Breast epithelium (tissue), 4 donors: ENCODE data around the gene ELF3. TPM values are rescaled to one million over a fixed set of nuclear protein-coding genes. Genes with fewer than 3 reads are reported as not detected.

Experiments used
- DNase-seq, 2 donors: peaks; one replicate each; pipeline ENCODE4 v3.0.0-alpha.2; 2019; ENCODE audit warnings: low spot score in 2 of 2
- H3K27ac ChIP-seq, 2 donors: fragments of 200-600 bp; sonication (generic) in 1 of 2; one replicate each; pipeline ENCODE4 v1.5.1; 2016 to 2019; ENCODE audit warnings: mild to moderate bottlenecking in 1 of 2
- H3K27me3 ChIP-seq, 2 donors: fragments of 200-600 bp; sonication (generic) in 1 of 2; one replicate each; pipeline versions ENCODE4 v1.5.1 to v1.6.0; 2017 to 2019; ENCODE audit warnings: control low read depth in 1 of 2, mild to moderate bottlenecking in 1 of 2
- H3K36me3 ChIP-seq: fragments of 200-600 bp; one replicate; pipeline ENCODE4 v1.5.1; 2019
- H3K4me1 ChIP-seq, 2 donors: fragments of 200-600 bp; sonication (generic); one replicate each; pipeline ENCODE4 v1.5.1; 2016 to 2019; ENCODE audit warnings: control low read depth in 1 of 2
- H3K4me3 ChIP-seq, 3 donors: fragments of 200-600 bp; sonication (generic); 1 replicate in 2 of 3; 2 replicates in 1 of 3; pipeline ENCODE4 v1.5.1; 2016 to 2019; ENCODE audit warnings: mild to moderate bottlenecking in 3 of 3, moderate library complexity in 2 of 3
- H3K9me3 ChIP-seq, 2 donors: fragments of 200-600 bp; sonication (generic) in 1 of 2; one replicate each; pipeline ENCODE4 v1.5.1; 2016 to 2019; ENCODE audit warnings: control low read depth in 1 of 2
- POLR2A ChIP-seq: fragments of 450-650 bp; IDR thresholded peaks from one replicate; pipeline ENCODE4 v1.6.1; 2016; ENCODE audit warnings: antibody characterized with exemption, mild to moderate bottlenecking, moderate library complexity
- POLR2AphosphoS5 ChIP-seq, 3 donors: sonication (generic); formaldehyde crosslinking; IDR thresholded peaks; one replicate each; pipeline ENCODE4 v1.6.1; 2017; ENCODE audit warnings: antibody characterized with exemption in 3 of 3
- intact Hi-C: fragments of 100-400 bp; cut with DNase I; formaldehyde crosslinking; loops from one replicate; pipeline ENCODE4 v1.15.1; 2023; ENCODE audit warnings: low total_unique reads
- total RNA-seq, 3 donors: library from RNA; depleted of rRNA; stranded (reverse); fragments of >200 nt; gene quantifications; one replicate each; pipeline ENCODE4 v1.1.0, GENCODE V29; 2016
- TF ChIP-seq, protein P1 (sequence below), 3 donors: fragments of 450-650 bp; IDR thresholded peaks; one replicate each; pipeline ENCODE4 v1.5.1; 2016 to 2017; ENCODE audit warnings: antibody characterized with exemption in 3 of 3, mild to moderate bottlenecking in 3 of 3, moderate library complexity in 3 of 3

ELF3 gene
- total RNA-seq, 3 donors from 2014 or later = 1.3 to 1,061 (median 367) TPM

DNA sequence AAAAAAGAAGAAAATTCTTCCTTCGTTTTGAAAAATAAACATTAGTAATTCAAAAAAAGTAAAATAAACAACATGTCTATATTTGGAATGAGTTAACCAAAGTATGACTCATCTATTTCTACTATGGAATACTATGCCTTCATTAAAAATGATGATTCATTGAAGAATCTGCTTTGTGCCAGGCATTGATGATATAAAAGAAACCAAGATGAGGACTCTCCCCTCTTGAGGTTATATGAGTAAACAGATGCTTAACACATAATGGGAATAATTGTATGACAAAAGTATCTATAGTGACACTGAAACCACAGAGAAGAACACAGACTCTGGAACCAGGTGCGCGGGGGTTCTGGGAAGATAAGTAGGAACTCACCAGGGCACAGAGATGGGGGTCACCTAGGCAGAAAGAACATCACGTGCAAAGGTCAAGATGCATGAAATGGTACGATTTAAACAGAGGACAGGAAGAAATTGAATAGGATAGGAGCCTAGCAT is 18.8 kb downstream of the ELF3 start:
- H3K4me3 ChIP-seq = no peak overlapping the region

DNA sequence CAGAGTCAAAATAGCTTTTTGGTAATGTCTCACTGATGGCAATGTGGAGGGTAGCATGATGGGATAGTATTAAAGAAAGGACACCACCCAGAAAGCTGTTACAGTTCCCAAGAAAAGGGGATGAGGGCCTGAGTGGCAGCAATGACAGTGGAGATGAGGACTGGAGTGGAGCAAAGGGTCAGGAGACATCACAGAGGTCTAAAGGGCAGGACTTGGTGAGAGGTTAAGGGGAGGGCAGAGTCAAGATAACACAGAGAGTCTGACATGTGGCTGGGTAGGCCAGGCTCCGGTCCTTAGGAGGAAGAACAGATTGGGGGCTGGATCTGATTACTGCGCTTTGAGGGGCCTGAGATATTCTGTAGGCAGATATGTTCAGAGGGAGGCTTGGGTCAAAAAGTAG is 19.3 kb downstream of the ELF3 start:
- Histone ChIP-seq H3K4me3 (no peak overlapping the region), H3K27me3 (no peaks in the 10 kb centered on the region), H3K9me3 (no peaks in the 10 kb centered on the region), H3K27ac (peak overlapping the region; percentile 48 to 50), H3K36me3 (no peaks in the 10 kb centered on the region), H3K4me1 (no peaks in the 10 kb centered on the region)
- intact Hi-C loops = no loop called here
- no peak for DNase-seq
- TF ChIP-seq POLR2AphosphoS5 (IDR thresholded peaks at IDR 0.05) (no peak), POLR2A (no peak)
- TF ChIP-seq, protein P1, sequence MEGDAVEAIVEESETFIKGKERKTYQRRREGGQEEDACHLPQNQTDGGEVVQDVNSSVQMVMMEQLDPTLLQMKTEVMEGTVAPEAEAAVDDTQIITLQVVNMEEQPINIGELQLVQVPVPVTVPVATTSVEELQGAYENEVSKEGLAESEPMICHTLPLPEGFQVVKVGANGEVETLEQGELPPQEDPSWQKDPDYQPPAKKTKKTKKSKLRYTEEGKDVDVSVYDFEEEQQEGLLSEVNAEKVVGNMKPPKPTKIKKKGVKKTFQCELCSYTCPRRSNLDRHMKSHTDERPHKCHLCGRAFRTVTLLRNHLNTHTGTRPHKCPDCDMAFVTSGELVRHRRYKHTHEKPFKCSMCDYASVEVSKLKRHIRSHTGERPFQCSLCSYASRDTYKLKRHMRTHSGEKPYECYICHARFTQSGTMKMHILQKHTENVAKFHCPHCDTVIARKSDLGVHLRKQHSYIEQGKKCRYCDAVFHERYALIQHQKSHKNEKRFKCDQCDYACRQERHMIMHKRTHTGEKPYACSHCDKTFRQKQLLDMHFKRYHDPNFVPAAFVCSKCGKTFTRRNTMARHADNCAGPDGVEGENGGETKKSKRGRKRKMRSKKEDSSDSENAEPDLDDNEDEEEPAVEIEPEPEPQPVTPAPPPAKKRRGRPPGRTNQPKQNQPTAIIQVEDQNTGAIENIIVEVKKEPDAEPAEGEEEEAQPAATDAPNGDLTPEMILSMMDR (IDR thresholded peaks at IDR 0.05) = no peak

More for the DNA sequence above, 18.8 kb downstream of the ELF3 start:
- intact Hi-C loops = no loop called here
- no peak for DNase-seq
- Histone ChIP-seq H3K4me1 (no peaks in the 10 kb centered on the region), H3K27ac (peak overlapping the region; percentile 48 to 50), H3K36me3 (no peaks in the 10 kb centered on the region), H3K9me3 (no peaks in the 10 kb centered on the region), H3K27me3 (no peaks in the 10 kb centered on the region)
- TF ChIP-seq POLR2AphosphoS5 (IDR thresholded peaks at IDR 0.05) (no peak), POLR2A (no peak)
- TF ChIP-seq, protein P1 (IDR thresholded peaks at IDR 0.05) = no peak

DNA sequence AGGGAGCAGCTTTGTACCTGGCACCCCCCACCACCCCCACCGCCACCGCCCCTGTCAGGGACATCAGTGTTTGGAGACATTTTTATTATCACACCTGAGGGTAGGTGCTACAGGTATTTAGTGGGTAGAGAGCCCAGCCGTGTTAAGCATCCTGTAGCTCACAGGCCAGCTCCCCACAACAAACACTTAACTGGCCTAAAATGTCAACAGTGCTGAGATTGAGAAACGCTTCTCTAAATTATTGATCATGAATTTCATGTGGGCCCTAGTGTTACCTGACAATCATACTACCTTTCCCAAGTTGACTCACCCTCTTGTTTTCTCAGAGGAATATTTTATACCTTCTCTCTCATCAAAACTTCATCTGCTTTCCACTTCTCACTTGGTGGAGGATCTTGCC is 21.4 kb downstream of the ELF3 start:
- TF ChIP-seq POLR2AphosphoS5 (IDR thresholded peaks at IDR 0.05) (no peak), POLR2A (no peak)
- TF ChIP-seq, protein P1 (IDR thresholded peaks at IDR 0.05) = no peak
- intact Hi-C loops = no loop called here
- no peaks in the 10 kb centered on the region for H3K9me3 ChIP-seq
- peak overlapping the region; percentile 74 to 82 for H3K27ac ChIP-seq
- no peaks in the 10 kb centered on the region for H3K36me3 ChIP-seq
- no peak overlapping the region for H3K4me3 ChIP-seq
- H3K27me3 ChIP-seq = no peaks in the 10 kb centered on the region
- H3K4me1 ChIP-seq = peaks cover 0 to 5% of the 10 kb centered on the region in 2 donors
- no peak for DNase-seq

DNA sequence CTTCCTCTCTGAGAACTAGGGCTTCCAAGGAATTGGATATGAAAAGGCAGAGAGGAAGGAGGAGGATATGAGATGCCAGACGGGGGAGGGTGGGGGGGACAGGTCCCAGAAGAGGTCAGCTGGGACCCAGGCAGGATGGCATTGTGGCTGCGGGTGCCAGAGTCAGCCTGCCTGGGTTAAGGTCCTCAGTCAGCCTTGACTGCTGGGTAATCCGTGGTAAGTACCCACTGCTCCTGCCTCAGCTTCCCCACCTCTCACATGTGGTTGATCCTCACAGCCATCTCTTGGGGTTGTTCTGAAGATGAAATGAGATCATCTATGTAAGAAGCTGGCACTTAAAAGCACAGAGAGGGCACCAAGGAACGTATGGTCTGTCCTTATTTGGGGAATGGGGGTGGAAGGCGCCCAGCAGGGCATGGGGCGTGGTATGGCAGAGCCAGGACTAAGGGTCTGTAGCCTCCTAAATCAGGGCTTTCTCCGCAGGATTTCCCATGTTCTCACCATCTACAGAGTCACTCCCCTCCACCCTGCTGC is 23.8 kb downstream of the ELF3 start:
- Histone ChIP-seq H3K36me3 (no peaks in the 10 kb centered on the region), H3K9me3 (no peaks in the 10 kb centered on the region), H3K4me1 (peaks cover 0 to 5% of the 10 kb centered on the region in 2 donors), H3K27me3 (no peaks in the 10 kb centered on the region), H3K4me3 (no peak overlapping the region), H3K27ac (peak overlapping the region; percentile 86 to 93)
- TF ChIP-seq, protein P1 (IDR thresholded peaks at IDR 0.05) = no peak
- TF ChIP-seq POLR2AphosphoS5 (IDR thresholded peaks at IDR 0.05) (no peak), POLR2A (no peak)
- DNase-seq = no peak
- intact Hi-C loops = no loop called here

DNA sequence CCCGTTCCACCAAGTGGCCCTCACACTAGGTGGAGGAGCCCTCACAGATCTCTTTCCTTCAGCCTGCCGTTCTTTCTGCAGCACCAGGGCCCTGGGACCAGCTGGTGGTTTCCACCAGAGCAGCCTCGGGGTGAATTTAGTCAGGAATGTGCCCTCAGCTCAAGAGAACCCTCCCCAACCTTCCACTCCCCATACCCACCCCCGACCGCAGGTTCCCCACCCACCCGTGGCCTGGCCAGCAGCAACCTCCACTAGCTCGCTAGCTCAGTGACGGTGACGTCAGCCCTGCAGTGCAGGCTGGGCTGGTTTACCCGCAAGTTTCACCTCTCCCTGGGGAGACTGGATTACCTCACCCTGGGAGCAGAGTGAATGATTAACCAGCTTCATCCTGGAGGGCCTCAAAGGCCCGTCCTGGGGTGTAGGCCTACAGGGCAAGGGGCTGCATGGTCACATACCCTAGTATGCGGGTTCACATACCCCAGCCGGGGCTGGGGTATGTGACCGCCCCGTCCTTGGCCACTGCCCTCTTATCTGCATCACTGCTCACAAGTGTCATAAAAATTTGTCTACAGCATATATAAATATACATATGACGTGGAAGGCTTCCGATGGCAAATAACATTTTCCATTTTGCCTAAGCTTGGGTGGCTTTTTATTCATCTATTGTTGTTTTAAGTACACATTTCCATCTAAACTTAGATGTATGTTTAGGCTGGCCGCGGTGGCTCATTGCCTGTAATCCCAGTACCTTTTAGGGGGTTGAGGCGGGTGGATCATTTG is 24.5 kb downstream of the ELF3 start:
- intact Hi-C loops = no loop called here

More for the DNA sequence above, 24.5 kb downstream of the ELF3 start:
- Histone ChIP-seq H3K27ac (peak overlapping the region; percentile 86 to 93), H3K36me3 (no peaks in the 10 kb centered on the region), H3K9me3 (no peaks in the 10 kb centered on the region), H3K27me3 (no peaks in the 10 kb centered on the region), H3K4me3 (no peak overlapping the region), H3K4me1 (peaks cover 0 to 5% of the 10 kb centered on the region in 2 donors)
- peak; percentile 83 to 91 for DNase-seq
- TF ChIP-seq, protein P1 (IDR thresholded peaks at IDR 0.05) = no peak
- TF ChIP-seq POLR2A (no peak), POLR2AphosphoS5 (IDR thresholded peaks at IDR 0.05) (peak in 2 of 3 donors; percentile 43 to 50)
